Upper lobe of left lung (tissue), 4 donors: ENCODE results near the gene RNF10.

Source experiments
- POLR2AphosphoS5 ChIP-seq, 2 donors: sonication (generic); formaldehyde crosslinking; IDR thresholded peaks; one replicate each; pipeline ENCODE4 v1.5.1; 2017; ENCODE audit warnings: antibody characterized with exemption in 2 of 2
- TF ChIP-seq, protein P1 (sequence below), 6 experiments: fragments of 450-650 bp in 4 of 6; fragments of 200-600 bp in 2 of 6; sonication (generic) in 2 of 6; IDR thresholded peaks; one replicate each; pipeline ENCODE4 v1.5.1; 2016 to 2019; ENCODE audit warnings: antibody characterized with exemption in 6 of 6

DNA sequence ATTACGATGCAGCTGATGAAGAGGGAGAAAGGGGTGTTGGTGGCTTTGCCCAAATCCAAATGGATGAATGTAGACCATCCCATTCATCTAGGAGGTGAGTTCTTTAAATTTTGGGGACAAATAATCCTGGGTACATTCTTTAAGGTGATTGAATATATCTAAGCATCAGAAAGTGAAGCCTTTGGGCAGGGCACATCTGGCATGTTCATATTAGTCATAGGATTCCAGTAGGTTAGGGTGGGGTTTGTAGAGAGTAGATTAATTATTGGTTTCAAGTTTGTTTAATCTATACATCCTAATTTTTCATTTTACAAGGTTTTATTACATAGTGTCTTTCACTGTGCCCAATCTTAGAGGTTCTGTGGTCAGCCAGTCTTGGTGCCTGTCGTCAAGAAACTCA lies 23.4 kb downstream of the RNF10 start:
- TF ChIP-seq, protein P1, sequence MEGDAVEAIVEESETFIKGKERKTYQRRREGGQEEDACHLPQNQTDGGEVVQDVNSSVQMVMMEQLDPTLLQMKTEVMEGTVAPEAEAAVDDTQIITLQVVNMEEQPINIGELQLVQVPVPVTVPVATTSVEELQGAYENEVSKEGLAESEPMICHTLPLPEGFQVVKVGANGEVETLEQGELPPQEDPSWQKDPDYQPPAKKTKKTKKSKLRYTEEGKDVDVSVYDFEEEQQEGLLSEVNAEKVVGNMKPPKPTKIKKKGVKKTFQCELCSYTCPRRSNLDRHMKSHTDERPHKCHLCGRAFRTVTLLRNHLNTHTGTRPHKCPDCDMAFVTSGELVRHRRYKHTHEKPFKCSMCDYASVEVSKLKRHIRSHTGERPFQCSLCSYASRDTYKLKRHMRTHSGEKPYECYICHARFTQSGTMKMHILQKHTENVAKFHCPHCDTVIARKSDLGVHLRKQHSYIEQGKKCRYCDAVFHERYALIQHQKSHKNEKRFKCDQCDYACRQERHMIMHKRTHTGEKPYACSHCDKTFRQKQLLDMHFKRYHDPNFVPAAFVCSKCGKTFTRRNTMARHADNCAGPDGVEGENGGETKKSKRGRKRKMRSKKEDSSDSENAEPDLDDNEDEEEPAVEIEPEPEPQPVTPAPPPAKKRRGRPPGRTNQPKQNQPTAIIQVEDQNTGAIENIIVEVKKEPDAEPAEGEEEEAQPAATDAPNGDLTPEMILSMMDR (IDR thresholded peaks at IDR 0.05), result no peak
- no peak for TF ChIP-seq POLR2AphosphoS5 (IDR thresholded peaks at IDR 0.05)
